Activated T-helper 2 cell treated with anti-CD3 and anti-CD28 coated beads, Interferon-gamma antibody, Interleukin-2, Interleukin-4, amounts not matched to agents 10 μg/mL and 5 μg/mL and 100 μg/mL, durations not matched to agents 14 hours and 24 hours and 36 hours (primary cell): ENCODE measurements around the gene WNK2. TPM values are rescaled to one million over a fixed set of nuclear protein-coding genes. Genes with fewer than 3 reads are reported as not detected.

Experiments used
- DNase-seq: peaks from one replicate; pipeline ENCODE4 v3.0.0; 2021; ENCODE audit warnings: low spot score
- H3K27ac Mint-ChIP-seq: one replicate; pipeline ENCODE4 v1.8.0; 2021; ENCODE audit warnings: mixed read lengths
- H3K27me3 Mint-ChIP-seq: one replicate; pipeline ENCODE4 v1.8.0; 2021; ENCODE audit warnings: low read depth, mixed read lengths
- H3K36me3 Mint-ChIP-seq: one replicate; pipeline ENCODE4 v1.8.0; 2021; ENCODE audit warnings: low read depth, mixed read lengths
- H3K4me1 Mint-ChIP-seq: one replicate; pipeline ENCODE4 v1.8.0; 2021; ENCODE audit warnings: low read depth, mixed read lengths
- H3K4me3 Mint-ChIP-seq: one replicate; pipeline ENCODE4 v1.8.0; 2021; ENCODE audit warnings: low read depth, mild to moderate bottlenecking, moderate library complexity, mixed read lengths
- H3K9me3 Mint-ChIP-seq: one replicate; pipeline ENCODE4 v1.8.0; 2021; ENCODE audit warnings: mixed read lengths
- intact Hi-C: fragments of 100-400 bp; cut with micrococcal nuclease; formaldehyde crosslinking; loops from one replicate; pipeline ENCODE4 v1.15.1; 2023
- total RNA-seq: library from RNA; stranded (reverse); gene quantifications from 2 replicates; pipeline ENCODE4 v1.2.3, GENCODE V29; 2022

The WNK2 gene
- total RNA-seq, 1 donor from 2014 or later, result 1.6 TPM

DNA sequence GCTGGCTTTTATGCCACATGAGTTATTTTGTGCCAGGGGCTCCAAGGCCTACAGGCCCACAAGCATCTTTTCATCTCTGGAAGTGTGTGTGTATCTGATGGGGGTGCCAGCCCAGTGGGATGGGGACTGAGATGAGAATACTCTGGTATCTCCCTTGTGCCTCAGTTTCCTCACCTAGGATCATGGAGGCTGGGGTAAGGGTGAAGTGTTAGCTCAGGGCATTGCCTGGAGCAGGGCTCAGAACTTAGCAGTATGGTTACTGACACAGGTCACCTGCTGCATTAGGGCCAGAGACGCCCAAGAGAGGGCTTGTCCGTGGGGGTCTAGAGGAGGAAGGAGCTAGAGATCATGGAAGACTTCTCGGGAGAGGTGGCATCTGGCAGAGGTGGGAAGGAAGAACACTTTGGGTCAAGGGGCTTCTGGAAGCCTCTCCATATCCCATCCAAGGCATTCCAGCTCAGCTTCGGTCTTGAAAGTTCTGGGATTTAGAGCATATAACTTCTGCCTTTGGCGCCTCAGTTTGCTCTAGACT lies 742 bp upstream of the WNK2 start:
- DNase-seq, result no peak
- Mint-ChIP-seq H3K4me3 (peak overlapping the region; percentile 49), H3K27ac (no peak overlapping the region), H3K36me3 (no peaks in the 10 kb centered on the region), H3K9me3 (no peaks in the 10 kb centered on the region), H3K27me3 (peaks cover 48% of the 10 kb centered on the region), H3K4me1 (no peaks in the 10 kb centered on the region)
- intact Hi-C loops, result no loop called here

DNA sequence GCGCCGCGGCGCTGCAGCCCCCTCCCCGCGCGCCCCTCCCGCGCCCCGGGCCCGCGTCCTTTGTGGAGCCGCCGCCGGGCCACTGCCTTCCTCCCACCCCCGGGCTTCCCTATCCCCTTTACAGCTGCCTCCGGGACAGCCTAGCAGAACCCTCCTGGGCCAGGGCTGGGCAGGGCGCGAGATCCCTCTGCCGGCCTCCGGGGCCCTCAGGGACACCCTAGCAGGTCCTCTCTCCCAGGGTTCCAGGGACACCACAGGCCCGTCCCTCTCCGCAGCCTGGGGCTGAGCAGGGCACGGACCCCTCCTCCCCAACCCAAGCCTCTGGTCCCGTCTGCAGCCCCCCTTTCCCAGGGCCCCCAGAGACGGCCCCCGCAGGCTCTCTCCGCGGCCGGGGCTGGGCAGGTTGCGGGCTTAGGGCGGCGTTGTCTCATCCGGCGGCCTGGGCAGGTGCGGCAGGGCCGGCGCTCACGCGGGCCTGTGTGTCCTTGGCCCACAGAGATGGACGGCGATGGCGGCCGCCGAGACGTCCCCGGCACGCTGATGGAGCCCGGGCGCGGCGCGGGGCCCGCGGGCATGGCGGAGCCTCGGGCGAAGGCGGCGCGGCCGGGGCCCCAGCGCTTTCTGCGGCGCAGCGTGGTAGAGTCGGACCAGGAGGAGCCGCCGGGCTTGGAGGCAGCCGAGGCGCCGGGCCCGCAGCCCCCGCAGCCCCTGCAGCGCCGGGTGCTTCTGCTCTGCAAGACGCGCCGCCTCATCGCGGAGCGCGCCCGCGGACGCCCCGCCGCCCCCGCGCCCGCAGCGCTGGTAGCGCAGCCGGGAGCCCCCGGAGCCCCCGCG lies 710 bp downstream of the WNK2 start:
- Mint-ChIP-seq H3K9me3 (no peaks in the 10 kb centered on the region), H3K27me3 (peaks cover 47% of the 10 kb centered on the region), H3K4me1 (no peaks in the 10 kb centered on the region), H3K36me3 (no peaks in the 10 kb centered on the region), H3K4me3 (peak overlapping the region; percentile 70), H3K27ac (no peak overlapping the region)
- intact Hi-C loops, result no loop called here
- DNase-seq, result no peak

DNA sequence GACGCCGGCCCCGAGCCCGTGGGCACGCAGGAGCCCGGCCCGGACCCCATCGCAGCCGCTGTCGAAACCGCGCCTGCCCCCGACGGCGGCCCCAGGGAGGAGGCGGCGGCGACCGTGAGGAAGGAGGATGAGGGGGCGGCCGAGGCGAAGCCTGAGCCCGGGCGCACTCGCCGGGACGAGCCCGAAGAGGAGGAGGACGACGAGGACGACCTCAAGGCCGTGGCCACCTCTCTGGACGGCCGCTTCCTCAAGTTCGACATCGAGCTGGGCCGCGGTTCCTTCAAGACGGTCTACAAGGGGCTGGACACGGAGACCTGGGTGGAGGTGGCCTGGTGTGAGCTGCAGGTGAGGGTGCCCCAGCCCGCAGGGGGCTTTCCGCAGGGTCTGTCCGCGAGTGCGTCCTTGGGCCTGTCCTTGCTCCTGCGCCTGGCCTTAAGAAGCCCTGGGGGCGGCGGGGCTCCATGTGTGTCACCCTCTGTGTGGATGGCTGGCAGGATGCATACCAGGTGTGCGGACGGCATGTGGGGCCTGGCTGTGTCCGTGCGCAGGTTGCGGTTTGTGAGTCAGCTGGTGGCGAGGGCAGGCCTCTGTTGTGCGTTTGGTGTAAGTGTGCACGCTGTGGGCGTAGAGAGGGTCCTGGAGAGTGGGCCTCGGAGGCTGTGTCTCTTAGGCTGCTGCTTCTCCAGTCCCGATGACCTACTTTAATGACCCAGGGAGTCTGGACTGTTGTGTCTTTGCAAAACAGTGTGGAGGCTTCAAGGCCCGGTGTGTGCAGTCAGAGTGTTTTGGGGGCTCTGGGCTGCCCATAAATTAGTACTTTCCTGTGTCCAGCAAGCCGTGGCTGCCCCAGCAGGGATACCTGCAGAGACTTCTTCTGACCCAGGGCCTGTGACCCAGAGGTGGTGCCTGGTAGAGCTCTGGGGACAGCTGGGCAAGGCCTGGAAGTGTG lies 1.6 kb downstream of the WNK2 start:
- DNase-seq, result no peak
- Mint-ChIP-seq H3K27ac (no peak overlapping the region), H3K4me3 (no peak overlapping the region), H3K36me3 (no peaks in the 10 kb centered on the region), H3K9me3 (no peaks in the 10 kb centered on the region), H3K27me3 (peaks cover 41% of the 10 kb centered on the region), H3K4me1 (no peaks in the 10 kb centered on the region)
- intact Hi-C loops, result no loop called here

DNA sequence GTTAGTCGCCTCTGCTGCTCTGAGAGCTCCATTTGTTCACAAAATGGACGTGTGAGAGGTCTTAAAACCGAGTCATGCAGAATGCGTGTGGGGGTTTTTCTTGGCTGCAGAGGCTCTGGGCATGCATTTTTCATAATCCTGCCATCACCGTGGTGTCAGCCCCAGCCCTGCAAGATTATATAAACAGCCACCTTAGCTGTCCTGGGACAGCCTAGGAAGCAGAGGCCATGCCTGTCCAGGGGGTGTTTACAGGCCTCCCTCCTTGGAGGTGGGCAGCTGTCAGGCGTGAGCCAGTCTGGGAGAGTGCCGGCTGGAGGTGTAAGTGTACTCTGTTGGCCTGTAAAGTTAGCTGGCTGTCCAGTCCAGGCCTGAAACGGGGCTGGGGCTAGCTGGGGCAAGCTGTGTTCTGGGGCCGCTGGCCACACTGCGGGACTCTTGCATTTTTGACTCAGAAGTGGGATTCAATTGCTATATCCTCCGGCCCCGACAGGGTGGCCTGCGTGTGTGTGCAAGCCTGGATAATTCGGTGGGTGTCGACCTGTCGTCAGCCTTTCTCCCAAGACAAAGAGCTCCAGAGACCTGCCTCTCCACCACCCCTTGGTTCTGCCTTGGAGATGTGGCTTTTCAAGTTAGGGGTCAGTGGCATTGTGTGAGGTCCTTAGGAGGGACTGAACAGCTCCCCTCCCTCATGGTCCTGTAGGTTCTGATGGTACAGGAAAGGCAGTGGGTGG lies 2.4 kb downstream of the WNK2 start:
- intact Hi-C loops, result no loop called here
- DNase-seq, result no peak
- no peak overlapping the region for H3K27ac Mint-ChIP-seq
- H3K36me3 Mint-ChIP-seq, result no peaks in the 10 kb centered on the region
- H3K27me3 Mint-ChIP-seq, result peaks cover 40% of the 10 kb centered on the region
- H3K4me3 Mint-ChIP-seq, result no peak overlapping the region
- H3K4me1 Mint-ChIP-seq, result no peaks in the 10 kb centered on the region
- no peaks in the 10 kb centered on the region for H3K9me3 Mint-ChIP-seq

DNA sequence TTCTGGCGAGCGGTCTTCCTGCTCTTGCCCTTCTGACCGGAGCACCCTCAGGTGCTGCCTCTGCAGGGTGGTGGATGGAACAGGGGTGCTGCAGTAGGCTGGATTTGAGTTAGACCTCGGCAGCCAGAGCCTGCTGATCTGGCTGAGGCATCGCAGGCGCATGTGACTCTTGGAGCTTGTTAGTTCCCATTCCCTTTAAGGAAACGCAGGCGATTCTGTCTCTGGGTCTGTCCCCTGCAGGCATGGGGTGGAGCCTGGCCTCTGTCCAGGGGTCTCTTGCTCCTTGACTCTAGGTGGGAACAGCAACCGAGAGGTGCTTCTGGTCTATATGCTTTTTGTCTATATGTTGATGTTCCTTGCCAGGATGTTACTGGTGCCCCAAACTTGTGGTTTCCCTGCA lies 3.1 kb downstream of the WNK2 start:
- peaks cover 40% of the 10 kb centered on the region for H3K27me3 Mint-ChIP-seq
- H3K27ac Mint-ChIP-seq, result no peak overlapping the region
- no peak for DNase-seq

DNA sequence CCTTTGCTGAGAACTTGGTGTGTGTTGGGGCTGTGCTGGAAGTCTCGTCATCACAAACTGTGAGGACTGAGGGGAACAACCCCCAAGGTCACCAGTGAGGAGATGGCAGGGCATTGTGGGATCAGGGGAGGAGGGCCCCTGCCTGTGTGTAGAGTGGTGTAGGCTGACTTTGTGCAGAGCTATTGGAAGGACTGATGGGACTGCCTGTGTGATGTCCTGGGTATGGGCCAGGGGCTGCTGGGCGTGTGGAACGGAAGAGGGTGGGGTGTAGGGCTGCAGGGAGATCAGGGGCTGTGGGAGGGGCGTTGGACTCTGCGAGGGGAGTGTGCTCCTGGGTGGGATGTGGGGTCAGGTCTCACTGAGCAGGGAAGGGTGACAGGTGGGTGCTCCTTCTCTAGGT lies 3.6 kb downstream of the WNK2 start:
- no peak for DNase-seq
- H3K36me3 Mint-ChIP-seq, result no peaks in the 10 kb centered on the region
- no peak overlapping the region for H3K27ac Mint-ChIP-seq
- no peaks in the 10 kb centered on the region for H3K9me3 Mint-ChIP-seq
- intact Hi-C loops, result no loop called here
- no peaks in the 10 kb centered on the region for H3K4me1 Mint-ChIP-seq
- H3K27me3 Mint-ChIP-seq, result peaks cover 35% of the 10 kb centered on the region
- H3K4me3 Mint-ChIP-seq, result no peak overlapping the region

More for the DNA sequence above, 3.1 kb downstream of the WNK2 start:
- no peaks in the 10 kb centered on the region for H3K9me3 Mint-ChIP-seq
- no peak overlapping the region for H3K4me3 Mint-ChIP-seq
- H3K4me1 Mint-ChIP-seq, result no peaks in the 10 kb centered on the region
- intact Hi-C loops, result no loop called here
- no peaks in the 10 kb centered on the region for H3K36me3 Mint-ChIP-seq

DNA sequence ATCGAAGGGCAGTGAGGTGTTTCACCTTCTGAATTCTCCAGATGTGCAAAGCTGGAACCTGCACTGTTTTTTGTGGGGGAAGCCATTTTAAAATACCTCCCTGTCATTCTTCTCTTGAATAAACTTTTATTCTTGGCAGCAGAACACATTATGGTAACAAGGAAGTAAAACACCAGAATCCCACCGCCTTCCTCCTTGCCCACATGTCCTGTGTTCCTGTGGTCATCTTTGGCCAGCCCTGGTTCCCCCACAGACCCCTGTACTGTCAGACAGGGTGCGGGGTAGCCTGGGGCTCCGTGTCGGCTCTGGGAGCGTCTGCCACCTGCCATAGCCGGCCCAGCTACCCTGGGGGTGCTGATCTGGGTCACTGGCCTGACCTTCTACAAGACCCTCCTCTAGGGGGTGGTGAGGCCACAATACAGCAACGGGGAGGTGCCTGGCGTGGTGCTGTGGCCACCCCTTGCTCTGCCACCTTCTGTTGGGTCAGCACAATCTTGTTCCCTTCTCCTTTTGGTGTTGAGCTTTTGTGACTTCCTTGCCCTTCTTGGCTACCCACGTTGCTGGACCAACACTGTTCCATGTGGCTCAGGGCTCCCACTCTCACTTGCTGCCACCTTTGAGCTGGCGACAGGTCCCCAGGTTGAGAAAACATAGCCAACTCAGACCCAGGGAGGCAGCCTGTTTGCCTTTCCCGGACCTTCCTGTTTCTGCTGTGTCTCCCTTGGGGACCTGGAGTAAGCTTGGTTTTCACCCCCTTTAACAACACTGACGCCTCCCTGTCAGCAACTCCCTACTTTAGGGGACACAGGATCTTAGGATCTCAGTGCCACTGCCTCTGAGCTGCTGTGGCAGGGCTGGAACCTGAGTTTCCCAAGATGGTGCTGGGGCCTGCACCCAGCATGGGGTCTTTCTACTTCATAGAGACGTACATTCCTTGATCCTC lies 4.8 kb downstream of the WNK2 start:
- DNase-seq, result no peak
- intact Hi-C loops, result no loop called here
- no peaks in the 10 kb centered on the region for H3K9me3 Mint-ChIP-seq
- H3K36me3 Mint-ChIP-seq, result no peaks in the 10 kb centered on the region
- no peak overlapping the region for H3K4me3 Mint-ChIP-seq
- no peak overlapping the region for H3K27ac Mint-ChIP-seq
- H3K4me1 Mint-ChIP-seq, result no peaks in the 10 kb centered on the region
- peaks cover 24% of the 10 kb centered on the region for H3K27me3 Mint-ChIP-seq

DNA sequence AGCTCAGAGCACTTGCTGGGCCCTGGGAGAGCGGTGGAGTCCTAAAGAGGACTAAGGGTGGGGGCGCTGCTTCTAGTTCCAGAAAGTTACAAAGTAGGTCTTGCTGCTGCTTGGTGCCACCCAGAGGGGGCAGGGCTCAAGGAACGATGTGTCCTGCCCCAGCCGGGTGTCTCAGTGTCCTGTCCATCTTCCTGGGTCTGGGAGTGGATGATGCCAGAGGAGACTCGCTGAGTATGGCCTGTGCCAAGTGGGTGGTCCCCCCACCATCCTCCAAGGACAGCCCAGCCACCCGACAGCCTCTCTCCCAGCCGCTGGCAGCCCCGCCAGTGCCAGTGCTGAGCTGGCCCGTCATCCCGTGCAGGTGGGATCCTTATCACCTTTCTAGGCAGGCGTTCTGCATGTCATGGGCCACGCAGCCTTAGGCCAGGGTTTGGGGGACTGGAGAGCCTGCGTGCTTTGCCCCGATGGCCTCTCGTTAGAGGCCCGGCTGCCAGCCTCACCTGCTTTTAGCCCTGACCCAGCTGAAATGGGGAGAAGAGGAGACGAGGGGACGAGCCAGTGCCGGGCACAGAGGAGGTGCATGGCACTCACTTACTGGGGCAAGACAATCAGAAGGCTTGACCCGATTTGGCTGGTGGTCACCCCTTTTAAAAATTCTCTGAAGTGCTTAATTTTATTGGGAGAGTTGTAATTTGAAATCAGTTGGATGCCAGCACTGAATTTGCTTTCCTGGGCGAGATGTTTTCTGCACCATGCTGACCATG lies 5.6 kb downstream of the WNK2 start:
- Mint-ChIP-seq H3K27me3 (peaks cover 23% of the 10 kb centered on the region), H3K4me3 (no peak overlapping the region), H3K27ac (no peak overlapping the region), H3K36me3 (no peaks in the 10 kb centered on the region), H3K9me3 (no peaks in the 10 kb centered on the region), H3K4me1 (no peaks in the 10 kb centered on the region)
- intact Hi-C loops, result no loop called here
- no peak for DNase-seq

DNA sequence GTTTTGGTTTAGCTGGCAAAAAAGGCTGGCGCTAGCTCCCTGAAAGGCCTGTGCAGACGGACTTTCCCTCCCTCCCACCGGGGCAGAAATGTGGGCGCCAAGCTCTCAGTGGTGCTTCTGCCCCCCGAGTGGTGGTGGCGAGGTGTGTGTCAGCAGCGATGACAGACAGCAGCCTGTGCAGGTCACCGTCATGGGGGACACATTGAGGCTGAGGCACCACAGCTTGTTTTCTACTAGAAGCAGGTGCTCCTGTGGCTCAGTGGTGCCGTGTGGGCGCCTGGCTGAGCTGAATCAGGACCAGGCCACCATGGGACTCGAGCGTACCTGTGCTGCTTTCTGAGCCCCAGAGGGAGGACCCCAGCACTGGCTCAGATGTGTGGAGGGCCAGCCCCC lies 6.2 kb downstream of the WNK2 start:
- Mint-ChIP-seq H3K27ac (no peak overlapping the region), H3K9me3 (no peaks in the 10 kb centered on the region), H3K4me3 (no peak overlapping the region), H3K36me3 (no peaks in the 10 kb centered on the region), H3K27me3 (peaks cover 28% of the 10 kb centered on the region), H3K4me1 (no peaks in the 10 kb centered on the region)
- DNase-seq, result no peak
- intact Hi-C loops, result no loop called here

DNA sequence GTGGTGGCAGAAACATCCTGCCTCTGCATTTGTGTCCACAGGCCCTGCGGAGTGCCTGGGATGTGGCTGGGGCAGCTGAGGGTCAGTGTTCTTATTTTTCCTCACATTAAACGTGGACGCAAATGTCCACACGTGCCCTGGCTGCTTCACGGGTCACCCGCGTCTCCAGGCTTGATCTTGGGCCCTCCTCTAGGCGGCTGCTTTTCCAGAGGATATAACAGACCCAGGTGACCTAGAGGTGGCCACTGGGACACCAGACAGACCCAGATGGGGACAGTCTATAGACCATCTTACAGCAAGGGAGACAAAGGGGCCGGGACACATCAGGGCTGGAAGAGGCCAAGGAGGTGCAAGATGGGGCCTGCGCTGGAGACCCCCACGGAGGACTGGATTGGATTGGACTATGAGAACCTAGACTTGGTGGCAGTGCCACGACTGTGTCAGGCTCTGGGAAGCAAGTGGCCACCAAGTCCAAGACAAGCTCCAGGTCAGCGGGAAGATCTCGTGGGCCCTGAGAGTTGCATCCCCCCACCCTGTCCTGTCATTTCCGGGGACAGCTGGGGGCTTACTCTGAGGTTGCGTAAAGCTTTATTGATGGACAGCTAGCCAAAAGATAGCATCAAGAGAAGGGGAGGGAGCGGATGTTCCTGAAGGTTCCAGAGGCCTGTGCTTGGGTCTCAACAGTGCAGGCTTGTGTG lies 6.9 kb downstream of the WNK2 start:
- Mint-ChIP-seq H3K4me3 (no peak overlapping the region), H3K36me3 (no peaks in the 10 kb centered on the region), H3K27ac (no peak overlapping the region), H3K4me1 (no peaks in the 10 kb centered on the region), H3K9me3 (no peaks in the 10 kb centered on the region), H3K27me3 (peaks cover 25% of the 10 kb centered on the region)
- intact Hi-C loops, result no loop called here
- DNase-seq, result no peak

DNA sequence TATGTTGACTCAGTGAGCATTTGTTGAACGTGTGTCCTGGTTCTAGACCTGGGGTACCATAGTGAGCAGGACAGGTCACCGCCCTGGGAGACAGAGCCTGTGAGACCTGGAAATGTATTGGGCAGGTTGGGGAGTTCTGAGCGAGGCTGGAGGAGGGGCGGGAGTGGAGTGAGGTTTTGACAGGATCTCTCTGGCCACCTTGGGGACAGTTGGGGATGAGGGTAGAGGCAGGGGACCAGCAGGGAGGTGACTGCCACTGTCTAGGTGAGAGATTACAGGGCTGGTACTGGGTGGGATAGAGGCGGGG lies 7.4 kb downstream of the WNK2 start:
- Mint-ChIP-seq H3K4me3 (no peak overlapping the region), H3K4me1 (no peaks in the 10 kb centered on the region), H3K27me3 (peaks cover 23% of the 10 kb centered on the region), H3K9me3 (no peaks in the 10 kb centered on the region), H3K27ac (no peak overlapping the region), H3K36me3 (no peaks in the 10 kb centered on the region)
- intact Hi-C loops, result no loop called here
- DNase-seq, result no peak
